K562 (cell line): ENCODE measurements around the gene EFCAB12. TPM values are rescaled to one million over a fixed set of nuclear protein-coding genes. Genes with fewer than 3 reads are reported as not detected.

Experiments
- ATAC-seq: fragments of 200-7000 bp; cut with Tn5 transposase; 3 replicates; pipeline ENCODE4 v1.9.1; 2020; ENCODE audit warnings: moderate library complexity
- BruUV-seq: library from RNA; stranded (reverse); fragments of 400-500 nt; replicated peaks from 2 replicates; lab custom pipeline; 2021; lab: Mats Ljungman, UMichigan
- CTCF ChIA-PET: fragments of 300-600 bp; formaldehyde crosslinking; extraction: SDS; loops from one replicate; lab custom pipeline; 2021; ENCODE audit warnings: low intra/inter-chr PET ratio; lab: Yijun Ruan, JAX
- POLR2A ChIA-PET: fragments of 300-600, 350-650 bp; sonication (Branson Sonifier 250); formaldehyde crosslinking; extraction: SDS; loops from one replicate; lab custom pipeline; 2021; ENCODE audit warnings: antibody characterized with exemption, inconsistent platforms; lab: Yijun Ruan, JAX
- DNase-seq, 4 experiments: peaks; one replicate each; pipeline versions ENCODE4 v3.0.0 to v3.0.0-alpha.2; 2011 to 2018; ENCODE audit warnings: low spot score in 3 of 4, mixed read lengths in 3 of 4; ENCODE audit errors: extremely low read depth in 1 of 4
- FAIRE-seq: peaks from 2 replicates; lab custom pipeline; 2011; peaks lifted over from hg19 to GRCh38; lab: Jason Lieb, UNC
- H2AFZ ChIP-seq: 2 replicates; pipeline ENCODE4 v1.6.0; 2011; ENCODE audit warnings: low read depth, low read length, control low read depth, inconsistent platforms
- H3K27ac ChIP-seq: fragments of 200-600 bp; 3 replicates; pipeline ENCODE4 v1.8.0; 2011; ENCODE audit warnings: low read depth, mild to moderate bottlenecking, control low read depth, inconsistent platforms, low read length, moderate library complexity, mixed read lengths; ENCODE audit errors: extremely low read depth
- H3K27me3 ChIP-seq, 2 experiments: fragments of 300-600 bp in 1 of 2; 2 replicates in 1 of 2; 3 replicates in 1 of 2; pipeline versions ENCODE4 v1.6.0 to v1.8.0; 2011; ENCODE audit warnings: inconsistent platforms in 2 of 2, low read length in 2 of 2, mild to moderate bottlenecking in 1 of 2, mixed read lengths in 1 of 2, moderate library complexity in 1 of 2; ENCODE audit not compliant: control insufficient read depth in 2 of 2, insufficient read depth in 2 of 2
- H3K36me3 ChIP-seq: fragments of 300-600 bp; 3 replicates; pipeline ENCODE4 v1.8.0; 2011; ENCODE audit warnings: mild to moderate bottlenecking, low read length, inconsistent platforms; ENCODE audit not compliant: control insufficient read depth, insufficient read depth
- H3K4me1 ChIP-seq, 2 experiments: fragments of 200-600 bp in 1 of 2; replicated peaks in 1 of 2; 2 replicates in 1 of 2; 3 replicates in 1 of 2; pipeline versions ENCODE4 v1.5.1 to v1.8.0; 2011; ENCODE audit warnings: inconsistent platforms in 2 of 2, low read length in 2 of 2, mild to moderate bottlenecking in 1 of 2, mixed read lengths in 1 of 2, moderate library complexity in 1 of 2; ENCODE audit not compliant: control insufficient read depth in 2 of 2, insufficient read depth in 2 of 2
- H3K4me2 ChIP-seq: 2 replicates; pipeline ENCODE4 v1.6.1; 2011; ENCODE audit warnings: low read length, control low read depth, inconsistent platforms, mixed read lengths; ENCODE audit not compliant: insufficient read depth
- H3K4me3 ChIP-seq: fragments of 200-600 bp; sonication (generic), shearing (Covaris generic); 2 replicates; pipeline ENCODE4 v1.5.1; 2016; ENCODE audit warnings: control low read depth, inconsistent platforms
- H3K79me2 ChIP-seq: fragments of 200-600 bp; 3 replicates; pipeline ENCODE4 v1.8.0; 2011; ENCODE audit warnings: low read length, inconsistent platforms; ENCODE audit not compliant: control insufficient read depth, insufficient read depth
- H3K9ac ChIP-seq, 2 experiments: 2 replicates each; pipeline versions ENCODE4 v1.6.0 to v1.6.1; 2011; ENCODE audit warnings: low read depth in 2 of 2, low read length in 2 of 2, control low read depth in 1 of 2, inconsistent platforms in 1 of 2, mild to moderate bottlenecking in 1 of 2, mixed read lengths in 1 of 2; ENCODE audit not compliant: insufficient read depth in 1 of 2
- H3K9me1 ChIP-seq: one replicate; pipeline ENCODE4 v1.6.0; 2011; ENCODE audit warnings: inconsistent platforms, mild to moderate bottlenecking, low read length, moderate library complexity; ENCODE audit not compliant: control insufficient read depth, insufficient read depth
- H3K9me3 ChIP-seq: replicated peaks from 2 replicates; pipeline ENCODE4 v1.5.1; 2011; ENCODE audit warnings: low read depth, low read length, inconsistent platforms; ENCODE audit not compliant: control insufficient read depth, insufficient read depth
- H4K20me1 ChIP-seq: replicated peaks from 2 replicates; pipeline ENCODE4 v1.6.1; 2011; ENCODE audit warnings: low read length, inconsistent platforms, mixed read lengths; ENCODE audit not compliant: control insufficient read depth, insufficient read depth
- POLR2H ChIP-seq: IDR thresholded peaks from 2 replicates; pipeline ENCODE4 v1.6.1; 2016; ENCODE audit warnings: missing genetic modification characterization, low read depth, mild to moderate bottlenecking, control low read depth, missing compliant biosample characterization, moderate library complexity
- SMAD4 ChIP-seq: fragments of 250-450 bp; sonication (Bioruptor Pico); conservative IDR thresholded peaks from 2 replicates; pipeline ENCODE4 v1.8.0; 2021; ENCODE audit warnings: inconsistent platforms, mild to moderate bottlenecking, moderate library complexity
- SMARCE1 ChIP-seq: fragments of 450-650 bp; IDR thresholded peaks from 2 replicates; pipeline ENCODE4 v1.7.1; 2016; ENCODE audit warnings: mild to moderate bottlenecking
- WGBS: fragments of 100-300 bp; shearing (Covaris generic); methylation state at CpG from one replicate; pipeline ENCODE4 v1.1.6; 2016; ENCODE audit warnings: low coverage, mixed read lengths; ENCODE audit not compliant: insufficient coverage; ENCODE audit errors: missing lambda C conversion rate; 5-methylcytosine and 5-hydroxymethylcytosine counted together
- in situ Hi-C: fragments of 300-500 bp; cut with MboI; formaldehyde crosslinking; loops from 4 replicates; pipeline ENCODE4 v1.15.0; 2018; ENCODE audit warnings: inconsistent platforms, mixed read lengths
- intact Hi-C: fragments of 100-400 bp; cut with micrococcal nuclease; formaldehyde crosslinking; loops from 2 replicates; pipeline ENCODE4 v1.14.2; 2022
- polyA plus RNA-seq, 8 experiments: library from polyadenylated mRNA; depleted of rRNA in 4 of 8; stranded (reverse) in 5 of 8; unstranded in 3 of 8; fragments of >200 nt; fragmentation: Nextera tagmentation in 2 of 8; fragmentation: Illumina TruSeq in 1 of 8; extraction: Ambion mirVana in 2 of 8; extraction: Trizol in 1 of 8; gene quantifications; 2 replicates each; pipeline versions ENCODE4 v1.2.1 to v1.2.3, GENCODE V29; 2011 to 2014; ENCODE audit warnings: inconsistent platforms in 1 of 8, missing spikeins in 1 of 8
- total RNA-seq, 7 experiments: library from RNA; depleted of rRNA in 6 of 7; stranded (reverse); fragments of >200 nt in 6 of 7; fragmentation: Illumina TruSeq in 2 of 7; extraction: Trizol in 2 of 7; gene quantifications; 2 replicates each; pipeline versions ENCODE4 v1.2.1 to v1.2.3, GENCODE V29; 2011 to 2021; ENCODE audit warnings: low replicate concordance in 1 of 7
- TF ChIP-seq, protein P1 (sequence below): sonication (generic); IDR thresholded peaks from 2 replicates; pipeline ENCODE4 v1.6.1; 2016
- TF ChIP-seq, protein P2 (sequence below): sonication (generic); formaldehyde crosslinking; IDR thresholded peaks from 2 replicates; pipeline ENCODE4 v1.8.0; 2022; ENCODE audit warnings: missing genetic modification reagents, mild to moderate bottlenecking, borderline replicate concordance
- TF ChIP-seq, protein P3 (sequence below): fragments of 450-650 bp; IDR thresholded peaks from 2 replicates; pipeline ENCODE4 v1.6.1; 2017; ENCODE audit warnings: mild to moderate bottlenecking, moderate library complexity
- TF ChIP-seq, protein P4 (sequence below), 2 experiments: fragments of 450-650 bp in 1 of 2; sonication (generic) in 1 of 2; formaldehyde crosslinking; conservative IDR thresholded peaks; 2 replicates each; pipeline versions ENCODE4 v1.4.0 to v1.8.1; 2020 to 2022; ENCODE audit warnings: mild to moderate bottlenecking in 1 of 2, missing genetic modification reagents in 1 of 2
- TF ChIP-seq, protein P5 (sequence below): IDR thresholded peaks from 3 replicates; pipeline ENCODE4 v1.6.1; 2011; ENCODE audit warnings: borderline replicate concordance, mild to moderate bottlenecking, moderate library complexity; ENCODE audit not compliant: insufficient read length; ENCODE audit errors: extremely low read depth

Gene EFCAB12
- total and polyA plus RNA-seq, 9 of the 15 experiments (the other 6 are each of a cell fraction or from before 2014, with no cell fraction given): 0.08 to 0.95 (median 0.56) TPM; not detected in 1

DNA sequence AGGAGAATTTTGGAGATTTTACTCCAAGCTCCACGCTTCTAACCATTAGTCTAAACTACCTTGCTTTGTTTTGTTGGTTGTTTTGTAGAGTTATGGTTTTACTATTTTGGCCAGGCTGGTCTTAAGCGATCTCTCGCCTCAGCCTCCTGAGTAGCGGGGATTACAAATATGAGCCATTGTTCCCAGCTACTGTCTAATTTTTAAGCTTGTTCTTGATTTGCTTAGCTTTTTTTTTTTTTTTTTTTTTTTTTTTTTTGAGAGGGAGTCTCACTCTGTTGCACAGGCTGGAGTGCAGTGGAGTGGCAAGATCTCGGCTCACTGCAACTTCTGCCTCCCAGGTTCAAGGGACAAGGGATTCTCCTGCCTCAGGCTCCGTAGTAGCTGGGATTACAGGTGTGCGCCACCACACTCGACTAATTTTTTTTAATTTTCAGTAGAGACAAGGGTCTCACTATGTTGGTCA is 28.5 kb downstream of the EFCAB12 start (continued):
- TF ChIP-seq, protein P1, sequence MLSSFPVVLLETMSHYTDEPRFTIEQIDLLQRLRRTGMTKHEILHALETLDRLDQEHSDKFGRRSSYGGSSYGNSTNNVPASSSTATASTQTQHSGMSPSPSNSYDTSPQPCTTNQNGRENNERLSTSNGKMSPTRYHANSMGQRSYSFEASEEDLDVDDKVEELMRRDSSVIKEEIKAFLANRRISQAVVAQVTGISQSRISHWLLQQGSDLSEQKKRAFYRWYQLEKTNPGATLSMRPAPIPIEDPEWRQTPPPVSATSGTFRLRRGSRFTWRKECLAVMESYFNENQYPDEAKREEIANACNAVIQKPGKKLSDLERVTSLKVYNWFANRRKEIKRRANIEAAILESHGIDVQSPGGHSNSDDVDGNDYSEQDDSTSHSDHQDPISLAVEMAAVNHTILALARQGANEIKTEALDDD: no peak
- no peak for TF ChIP-seq SMAD4 (CRISPR knock-in tag)
- no peak for TF ChIP-seq SMARCE1

DNA sequence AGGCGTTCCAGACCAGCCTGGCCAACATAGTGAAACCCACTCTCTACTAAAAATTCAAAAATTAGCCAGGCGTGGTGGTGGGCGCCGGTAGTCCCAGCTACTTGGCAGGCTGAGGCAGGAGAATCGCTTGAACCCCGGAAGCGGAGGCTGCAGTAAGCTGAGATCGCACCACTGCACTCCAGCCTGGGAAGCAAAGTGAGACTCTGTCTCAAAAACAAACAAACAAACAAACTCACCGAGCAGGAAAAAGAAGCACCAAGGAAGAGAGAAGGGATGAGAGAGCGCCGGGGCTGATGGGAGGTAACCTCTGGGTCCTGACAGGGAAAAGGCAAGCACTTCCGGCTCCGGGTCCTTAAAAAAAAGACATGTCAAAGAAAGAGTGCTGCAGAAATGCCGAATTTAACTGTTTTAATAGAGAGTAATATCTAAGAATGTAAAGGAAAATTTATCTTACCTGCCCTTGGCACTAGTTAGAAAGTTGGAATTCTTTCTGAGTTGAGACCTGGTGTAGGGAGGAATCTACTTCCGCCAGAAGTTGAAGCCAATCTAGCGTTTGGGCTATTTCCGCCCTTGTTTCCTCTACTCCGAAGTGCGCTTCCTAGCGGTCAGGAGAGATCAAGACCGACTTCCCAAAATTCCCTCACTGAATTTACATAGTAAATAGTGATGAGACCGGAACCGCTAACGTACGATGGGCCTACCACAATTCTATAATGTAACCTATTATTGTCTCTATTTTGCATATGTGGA is 29.1 kb downstream of the EFCAB12 start:
- Histone ChIP-seq H2AFZ (peak overlapping the region; percentile 93), H3K4me1 (peaks cover 0 to 7% of the 10 kb centered on the region in 2 experiments; a peak in 4 of 5 replicates), H3K36me3 (peaks cover 25% of the 10 kb centered on the region), H3K27ac (peak overlapping the region; percentile 87), H3K79me2 (peaks cover 42% of the 10 kb centered on the region), H3K4me3 (peak overlapping the region; percentile 73), H3K9me3 (no peaks in the 10 kb centered on the region), H3K4me2 (peak overlapping the region; percentile 92), H3K9ac (peak overlapping the region; percentile 85 to 98), H4K20me1 (no peaks in the 10 kb centered on the region), H3K27me3 (no peaks in the 10 kb centered on the region), H3K9me1 (no peaks in the 10 kb centered on the region)
- ChIA-PET POLR2A (interaction anchor here (0.7 to 3.3 kb wide), 4 partner anchors 9 to 66 kb away, joined by 3 to 21 read pairs (median 8); partner anchors contain the start of gene EFCAB12), CTCF (interaction anchor here (1.5 kb wide), 1 partner anchor 56 kb away, joined by 5 read pairs; no protein-coding TSS in a partner anchor)
- in situ Hi-C loops (loop anchor here (25.0 kb wide), 1 partner anchor 413 kb away; no protein-coding TSS in a partner anchor), intact Hi-C loops (loop anchor here (5.0 kb wide), 1 partner anchor 38 kb away; the partner anchor contains the start of gene MBD4)
- FAIRE-seq (peak; percentile 95), ATAC-seq (peak; percentile 86), DNase-seq (peak; percentile 79 to 92 (median 81))
- no TSS peak for BruUV-seq
- 0% methylated on average over 24 of the region's 25 CpGs for WGBS
- TF ChIP-seq POLR2H (tag): no peak
- TF ChIP-seq, protein P2, sequence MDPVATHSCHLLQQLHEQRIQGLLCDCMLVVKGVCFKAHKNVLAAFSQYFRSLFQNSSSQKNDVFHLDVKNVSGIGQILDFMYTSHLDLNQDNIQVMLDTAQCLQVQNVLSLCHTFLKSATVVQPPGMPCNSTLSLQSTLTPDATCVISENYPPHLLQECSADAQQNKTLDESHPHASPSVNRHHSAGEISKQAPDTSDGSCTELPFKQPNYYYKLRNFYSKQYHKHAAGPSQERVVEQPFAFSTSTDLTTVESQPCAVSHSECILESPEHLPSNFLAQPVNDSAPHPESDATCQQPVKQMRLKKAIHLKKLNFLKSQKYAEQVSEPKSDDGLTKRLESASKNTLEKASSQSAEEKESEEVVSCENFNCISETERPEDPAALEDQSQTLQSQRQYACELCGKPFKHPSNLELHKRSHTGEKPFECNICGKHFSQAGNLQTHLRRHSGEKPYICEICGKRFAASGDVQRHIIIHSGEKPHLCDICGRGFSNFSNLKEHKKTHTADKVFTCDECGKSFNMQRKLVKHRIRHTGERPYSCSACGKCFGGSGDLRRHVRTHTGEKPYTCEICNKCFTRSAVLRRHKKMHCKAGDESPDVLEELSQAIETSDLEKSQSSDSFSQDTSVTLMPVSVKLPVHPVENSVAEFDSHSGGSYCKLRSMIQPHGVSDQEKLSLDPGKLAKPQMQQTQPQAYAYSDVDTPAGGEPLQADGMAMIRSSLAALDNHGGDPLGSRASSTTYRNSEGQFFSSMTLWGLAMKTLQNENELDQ (CRISPR knock-in tag): no peak
- TF ChIP-seq, protein P3, sequence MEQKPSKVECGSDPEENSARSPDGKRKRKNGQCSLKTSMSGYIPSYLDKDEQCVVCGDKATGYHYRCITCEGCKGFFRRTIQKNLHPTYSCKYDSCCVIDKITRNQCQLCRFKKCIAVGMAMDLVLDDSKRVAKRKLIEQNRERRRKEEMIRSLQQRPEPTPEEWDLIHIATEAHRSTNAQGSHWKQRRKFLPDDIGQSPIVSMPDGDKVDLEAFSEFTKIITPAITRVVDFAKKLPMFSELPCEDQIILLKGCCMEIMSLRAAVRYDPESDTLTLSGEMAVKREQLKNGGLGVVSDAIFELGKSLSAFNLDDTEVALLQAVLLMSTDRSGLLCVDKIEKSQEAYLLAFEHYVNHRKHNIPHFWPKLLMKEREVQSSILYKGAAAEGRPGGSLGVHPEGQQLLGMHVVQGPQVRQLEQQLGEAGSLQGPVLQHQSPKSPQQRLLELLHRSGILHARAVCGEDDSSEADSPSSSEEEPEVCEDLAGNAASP: no peak
- TF ChIP-seq, protein P4, sequence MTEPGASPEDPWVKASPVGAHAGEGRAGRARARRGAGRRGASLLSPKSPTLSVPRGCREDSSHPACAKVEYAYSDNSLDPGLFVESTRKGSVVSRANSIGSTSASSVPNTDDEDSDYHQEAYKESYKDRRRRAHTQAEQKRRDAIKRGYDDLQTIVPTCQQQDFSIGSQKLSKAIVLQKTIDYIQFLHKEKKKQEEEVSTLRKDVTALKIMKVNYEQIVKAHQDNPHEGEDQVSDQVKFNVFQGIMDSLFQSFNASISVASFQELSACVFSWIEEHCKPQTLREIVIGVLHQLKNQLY (CRISPR knock-in tag; conservative IDR thresholded peaks at IDR 0.05): no peak
- TF ChIP-seq, protein P5, sequence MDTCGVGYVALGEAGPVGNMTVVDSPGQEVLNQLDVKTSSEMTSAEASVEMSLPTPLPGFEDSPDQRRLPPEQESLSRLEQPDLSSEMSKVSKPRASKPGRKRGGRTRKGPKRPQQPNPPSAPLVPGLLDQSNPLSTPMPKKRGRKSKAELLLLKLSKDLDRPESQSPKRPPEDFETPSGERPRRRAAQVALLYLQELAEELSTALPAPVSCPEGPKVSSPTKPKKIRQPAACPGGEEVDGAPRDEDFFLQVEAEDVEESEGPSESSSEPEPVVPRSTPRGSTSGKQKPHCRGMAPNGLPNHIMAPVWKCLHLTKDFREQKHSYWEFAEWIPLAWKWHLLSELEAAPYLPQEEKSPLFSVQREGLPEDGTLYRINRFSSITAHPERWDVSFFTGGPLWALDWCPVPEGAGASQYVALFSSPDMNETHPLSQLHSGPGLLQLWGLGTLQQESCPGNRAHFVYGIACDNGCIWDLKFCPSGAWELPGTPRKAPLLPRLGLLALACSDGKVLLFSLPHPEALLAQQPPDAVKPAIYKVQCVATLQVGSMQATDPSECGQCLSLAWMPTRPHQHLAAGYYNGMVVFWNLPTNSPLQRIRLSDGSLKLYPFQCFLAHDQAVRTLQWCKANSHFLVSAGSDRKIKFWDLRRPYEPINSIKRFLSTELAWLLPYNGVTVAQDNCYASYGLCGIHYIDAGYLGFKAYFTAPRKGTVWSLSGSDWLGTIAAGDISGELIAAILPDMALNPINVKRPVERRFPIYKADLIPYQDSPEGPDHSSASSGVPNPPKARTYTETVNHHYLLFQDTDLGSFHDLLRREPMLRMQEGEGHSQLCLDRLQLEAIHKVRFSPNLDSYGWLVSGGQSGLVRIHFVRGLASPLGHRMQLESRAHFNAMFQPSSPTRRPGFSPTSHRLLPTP: no peak
